H7 (cell line): ENCODE measurements around the gene TXN2. TPM values are rescaled to one million over a fixed set of nuclear protein-coding genes. Genes with fewer than 3 reads are reported as not detected.

ENCODE experiments used
- DNase-seq: peaks from one replicate; pipeline ENCODE4 v3.0.0; 2012
- H3K27me3 ChIP-seq: 2 replicates; pipeline ENCODE4 v1.6.0; 2011; ENCODE audit warnings: mild to moderate bottlenecking, low read length; ENCODE audit not compliant: control insufficient read depth, insufficient read depth
- H3K36me3 ChIP-seq: replicated peaks from 2 replicates; pipeline ENCODE4 v1.5.1; 2011; ENCODE audit warnings: low read length; ENCODE audit not compliant: control insufficient read depth, insufficient read depth
- H3K4me3 ChIP-seq: 2 replicates; pipeline ENCODE4 v1.5.1; 2011; ENCODE audit warnings: low read depth, mild to moderate bottlenecking, control low read depth, low read length, moderate library complexity; ENCODE audit not compliant: insufficient read depth
- total RNA-seq: library from RNA; depleted of rRNA; stranded (reverse); fragments of >200 nt; shearing (Covaris generic); gene quantifications from 2 replicates; pipeline ENCODE4 v1.2.3, GENCODE V29; 2014

The TXN2 gene
- total RNA-seq, 1 experiment from 2014 or later, result 29.8 TPM

DNA sequence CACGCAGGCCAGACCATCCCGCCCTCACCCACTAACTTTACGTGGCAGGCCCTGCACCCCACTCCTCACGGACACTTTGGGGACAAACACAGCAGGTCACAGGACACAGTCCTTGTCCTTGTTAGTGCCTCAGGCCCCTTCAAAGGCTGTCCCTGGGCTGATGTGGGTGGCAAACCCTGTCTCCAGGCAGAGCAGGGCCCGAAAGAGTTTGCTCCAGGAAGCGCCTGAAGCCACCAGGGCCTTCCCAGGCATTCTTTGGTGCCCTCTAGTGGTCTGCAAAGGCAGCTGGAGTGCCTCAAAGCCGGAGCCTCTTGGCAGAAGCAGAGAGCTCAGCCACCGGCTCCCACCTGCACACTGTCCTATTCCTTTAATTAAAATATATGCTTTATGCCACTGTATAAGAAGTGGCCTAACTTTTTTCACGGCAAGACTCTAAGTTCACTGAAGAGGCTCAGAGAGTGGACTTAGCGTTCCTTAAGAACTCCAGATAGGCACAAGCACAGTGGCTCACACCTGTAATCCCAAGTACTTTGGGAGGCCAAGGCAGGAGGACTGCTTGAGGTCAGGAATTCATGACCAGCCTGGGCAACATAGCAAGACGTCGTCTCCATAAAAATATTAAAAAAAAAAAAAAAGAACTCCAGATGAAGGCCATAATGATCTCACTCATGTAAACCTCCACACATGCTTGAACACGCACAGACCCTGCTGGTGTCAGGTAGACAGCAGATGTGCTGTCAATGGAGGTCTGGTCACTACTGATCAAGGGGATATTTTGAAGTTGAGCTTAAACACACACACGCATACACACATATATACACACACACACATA, 11.1 kb downstream of the TXN2 start:
- Histone ChIP-seq H3K4me3 (no peak overlapping the region), H3K27me3 (no peaks in the 10 kb centered on the region), H3K36me3 (peaks cover 9% of the 10 kb centered on the region)
- DNase-seq, result peak; percentile 91

DNA sequence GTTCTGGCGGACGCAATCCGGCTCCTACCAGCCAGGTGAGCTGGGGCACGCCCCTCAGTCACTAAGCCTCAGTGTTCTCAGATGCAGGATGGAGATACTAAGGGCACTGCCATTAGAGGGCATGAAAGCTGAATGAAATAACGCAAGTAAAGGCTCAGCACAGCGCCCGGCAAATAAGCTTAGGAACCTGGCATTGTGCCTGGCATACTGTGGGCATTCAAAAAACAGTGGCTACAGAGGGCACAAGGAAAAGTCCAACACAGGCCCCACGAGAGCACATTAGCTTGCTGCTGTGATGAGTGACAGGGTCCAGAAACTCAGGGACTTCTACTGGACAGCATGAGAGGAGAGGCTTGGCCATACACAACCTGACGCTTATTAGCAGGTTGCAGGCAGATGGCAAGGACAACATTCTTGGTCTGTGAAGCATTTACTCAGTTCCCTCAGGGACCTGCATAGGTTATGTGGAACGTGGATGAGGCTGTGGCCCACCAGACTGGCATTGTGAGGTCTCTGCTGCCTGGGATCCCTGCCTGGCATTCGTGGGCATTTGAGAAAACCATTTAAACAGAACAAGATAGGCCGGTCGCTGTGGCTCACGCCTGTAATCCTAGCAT, 12.2 kb downstream of the TXN2 start:
- no peak for DNase-seq
- Histone ChIP-seq H3K27me3 (no peaks in the 10 kb centered on the region), H3K36me3 (peaks cover 5% of the 10 kb centered on the region), H3K4me3 (no peak overlapping the region)

DNA sequence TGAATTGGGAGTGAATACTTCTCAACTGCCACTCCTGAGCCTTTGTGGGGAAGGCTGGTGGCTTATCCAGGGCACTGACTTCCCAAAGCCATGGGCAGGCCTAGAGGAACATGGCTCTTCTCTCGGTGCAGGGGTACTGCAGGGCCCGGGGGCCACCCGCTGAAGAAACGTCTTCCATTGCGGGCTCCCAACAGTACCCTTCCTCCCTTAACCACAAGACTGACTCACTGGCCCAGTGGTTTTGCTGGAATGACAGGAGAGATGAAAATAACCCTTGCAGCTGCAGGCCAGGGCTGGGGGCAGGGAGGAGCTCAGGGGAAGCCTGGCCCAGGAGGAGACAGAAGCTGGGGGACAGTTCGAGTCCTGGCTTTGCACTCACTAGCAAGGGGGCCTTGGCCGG, 13.5 kb downstream of the TXN2 start:
- no peak for DNase-seq
- Histone ChIP-seq H3K36me3 (peaks cover 5% of the 10 kb centered on the region), H3K27me3 (no peaks in the 10 kb centered on the region), H3K4me3 (no peak overlapping the region)

DNA sequence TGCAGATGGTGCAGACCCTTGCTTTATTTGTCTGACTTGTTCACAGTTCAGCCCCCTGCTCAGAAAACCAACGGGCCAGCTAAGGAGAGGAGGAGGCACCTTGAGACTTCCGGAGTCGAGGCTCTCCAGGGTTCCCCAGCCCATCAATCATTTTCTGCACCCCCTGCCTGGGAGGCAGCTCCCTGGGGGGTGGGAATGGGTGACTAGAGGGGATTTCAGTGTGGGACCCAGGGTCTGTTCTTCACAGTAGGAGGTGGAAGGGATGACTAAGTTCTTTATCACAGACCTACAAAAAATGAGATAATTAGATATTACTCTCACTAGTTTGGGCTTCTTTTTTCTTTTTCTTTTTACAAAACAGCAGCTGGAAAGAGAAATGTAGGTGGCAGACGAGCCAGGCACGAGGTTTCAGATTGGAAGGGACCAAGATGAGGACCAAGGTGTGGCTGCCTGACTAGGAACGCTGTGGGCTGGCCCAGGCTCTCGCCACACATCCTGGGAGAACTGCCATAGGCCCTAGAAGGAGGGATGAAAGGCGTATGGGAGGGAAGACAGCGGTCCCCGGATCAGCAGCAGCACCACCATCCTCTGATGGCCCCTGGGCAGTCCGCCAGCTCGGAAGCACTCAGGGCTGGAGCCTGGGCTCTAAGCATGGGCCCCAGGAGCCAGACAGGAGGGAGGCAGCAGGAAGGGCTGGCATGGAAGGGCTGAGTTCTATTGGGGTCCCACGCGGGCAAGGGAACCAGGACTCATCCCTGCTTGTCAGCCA, 14.2 kb downstream of the TXN2 start:
- DNase-seq, result no peak
- H3K36me3 ChIP-seq, result peaks cover 5% of the 10 kb centered on the region
- no peaks in the 10 kb centered on the region for H3K27me3 ChIP-seq
- no peak overlapping the region for H3K4me3 ChIP-seq

DNA sequence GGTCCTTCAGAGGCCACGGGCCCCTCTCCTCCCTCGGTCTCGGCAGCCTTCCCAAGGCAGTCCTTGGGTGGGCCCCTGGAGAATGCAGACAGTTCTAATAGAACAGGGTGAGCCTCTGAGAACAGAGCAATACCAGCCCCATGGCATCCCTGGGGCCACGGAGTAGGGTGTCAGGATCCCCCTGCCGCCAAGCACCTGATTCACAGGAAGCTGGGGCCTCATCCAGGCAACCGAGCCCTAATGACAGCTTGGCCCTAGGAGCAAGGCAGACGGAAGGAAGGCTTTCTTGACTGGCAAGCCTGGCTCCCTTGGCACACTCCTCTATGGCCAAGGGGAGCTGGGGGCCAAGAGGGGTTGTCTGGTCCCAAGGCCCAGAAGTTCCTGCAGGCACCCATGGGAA, 15.2 kb downstream of the TXN2 start:
- no peak for DNase-seq
- Histone ChIP-seq H3K27me3 (no peaks in the 10 kb centered on the region), H3K36me3 (peaks cover 4% of the 10 kb centered on the region), H3K4me3 (no peak overlapping the region)

- Histone ChIP-seq H3K27me3 (peaks cover 1% of the 10 kb centered on the region; the same call in 1 of the 2 replicates), H3K4me3 (no peak overlapping the region), H3K36me3 (peaks cover 3% of the 10 kb centered on the region)
- peak; percentile 43 for DNase-seq
These were observed 16.0 kb downstream of the TXN2 start for GRCh38 chr22:36465232-36466021.

DNA sequence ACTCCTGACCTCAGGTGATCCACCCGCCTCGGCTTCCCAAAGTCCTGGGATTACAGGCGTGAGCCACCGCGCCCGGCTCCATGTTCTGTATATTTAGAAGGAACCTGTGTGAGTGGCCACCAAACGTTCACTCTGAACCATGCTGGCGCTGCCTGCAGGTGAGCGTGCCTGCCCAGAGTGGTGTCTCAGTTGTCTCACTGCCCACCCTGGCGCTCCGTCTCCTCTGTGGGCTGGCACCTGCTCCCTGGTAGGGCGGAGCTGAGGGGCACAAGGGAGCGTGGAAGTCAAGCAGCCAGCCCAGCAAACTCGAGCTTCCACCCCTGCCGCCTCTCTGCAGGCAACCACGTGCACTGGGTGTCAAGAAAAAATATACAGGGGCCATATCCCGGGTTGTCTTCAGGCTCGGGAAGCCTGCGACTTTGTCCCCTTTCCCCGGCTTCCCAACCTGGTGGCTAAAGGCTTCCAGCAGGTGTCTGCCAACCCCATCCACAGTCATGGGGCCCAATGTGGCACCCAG, 16.7 kb downstream of the TXN2 start:
- no peak for DNase-seq
- H3K27me3 ChIP-seq, result peaks cover 1% of the 10 kb centered on the region; the same call in 1 of the 2 replicates

GRCh38 chr22:36463783-36464184, 17.7 kb downstream of the TXN2 start:
- no peak overlapping the region for H3K4me3 ChIP-seq
- peaks cover 3% of the 10 kb centered on the region for H3K36me3 ChIP-seq
- peaks cover 1% of the 10 kb centered on the region; the same call in 1 of the 2 replicates for H3K27me3 ChIP-seq
- DNase-seq, result peak; percentile 62

More for the DNA sequence above, 16.7 kb downstream of the TXN2 start:
- Histone ChIP-seq H3K36me3 (peaks cover 3% of the 10 kb centered on the region), H3K4me3 (no peak overlapping the region)

- peaks cover 1% of the 10 kb centered on the region; the same call in 1 of the 2 replicates for H3K27me3 ChIP-seq
- peaks cover 3% of the 10 kb centered on the region for H3K36me3 ChIP-seq
- DNase-seq, result peak; percentile 73
- H3K4me3 ChIP-seq, result no peak overlapping the region
These were observed 19.5 kb downstream of the TXN2 start for GRCh38 chr22:36461665-36462649.

GRCh38 chr22:36460202-36460601, 21.2 kb downstream of the TXN2 start:
- Histone ChIP-seq H3K27me3 (peaks cover 1% of the 10 kb centered on the region; the same call in 1 of the 2 replicates), H3K36me3 (no peaks in the 10 kb centered on the region)

DNA sequence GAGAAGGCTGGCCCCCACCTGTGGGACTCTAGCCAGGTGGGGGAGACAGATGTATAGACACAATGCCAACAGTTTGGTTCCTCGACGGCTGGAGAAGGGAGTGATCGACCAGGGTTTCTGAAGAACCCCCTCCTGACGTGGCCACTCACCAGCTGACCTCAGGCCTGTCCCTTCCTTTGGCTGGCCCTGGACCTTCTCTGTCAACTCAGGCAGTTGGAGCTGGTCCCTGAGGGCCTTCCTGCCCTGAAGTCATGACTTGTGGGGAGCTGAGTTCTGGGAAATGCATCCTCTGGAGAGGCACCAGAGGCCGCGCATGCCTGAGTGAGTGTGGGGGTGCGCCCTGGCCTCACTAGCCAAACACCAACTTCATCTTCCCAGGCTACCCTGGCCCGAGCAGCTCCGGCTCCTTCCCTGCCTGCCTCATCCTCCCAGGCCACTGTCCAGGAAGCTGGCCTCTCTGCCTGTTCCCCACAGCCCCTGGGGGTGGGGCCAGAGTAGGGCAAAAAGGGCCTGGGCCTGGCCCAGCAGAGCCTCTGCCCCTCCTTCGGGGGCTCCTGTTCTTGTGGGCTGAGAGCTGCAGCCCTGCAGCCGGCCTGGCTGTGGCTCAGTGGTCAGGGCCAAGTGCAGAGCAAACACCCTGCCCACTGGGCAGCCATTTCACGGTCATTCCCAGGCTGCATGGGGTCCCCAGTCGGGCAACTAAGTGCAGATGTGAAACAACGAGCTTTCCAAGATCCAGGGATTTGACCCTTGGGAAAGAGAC, 23.6 kb downstream of the TXN2 start:
- no peaks in the 10 kb centered on the region for H3K36me3 ChIP-seq
- DNase-seq, result peak; percentile 68
- no peak overlapping the region for H3K4me3 ChIP-seq
- H3K27me3 ChIP-seq, result peaks cover 1% of the 10 kb centered on the region; the same call in 1 of the 2 replicates

More at GRCh38 chr22:36460202-36460601, 21.2 kb downstream of the TXN2 start:
- no peak for DNase-seq
- no peak overlapping the region for H3K4me3 ChIP-seq

DNA sequence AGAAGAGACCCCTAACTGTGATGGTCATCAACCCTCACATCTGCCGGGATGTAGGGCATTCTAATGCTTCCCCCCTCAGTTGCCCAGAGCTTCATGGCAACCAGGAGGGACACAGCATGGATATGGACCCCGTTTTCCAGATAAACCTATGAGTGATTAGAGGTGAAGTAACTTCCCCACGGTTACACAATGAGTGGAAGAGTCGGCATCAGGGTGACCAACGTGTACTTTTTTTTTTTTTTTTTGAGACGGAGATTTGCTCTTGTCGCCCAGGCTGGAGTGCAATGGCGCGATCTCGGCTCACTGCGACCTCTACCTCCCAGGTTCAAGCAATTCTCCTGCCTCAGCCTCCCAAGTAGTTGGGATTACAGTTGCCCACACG, 25.0 kb downstream of the TXN2 start:
- no peak for DNase-seq
- Histone ChIP-seq H3K4me3 (no peak overlapping the region), H3K36me3 (no peaks in the 10 kb centered on the region), H3K27me3 (peaks cover 1% of the 10 kb centered on the region; the same call in 1 of the 2 replicates)
